NOMO-1 (cell line): ENCODE data around the gene ARID1B.

ENCODE experiments used
- DNase-seq, 2 experiments: peaks; one replicate each; lab custom pipeline; 2025; ENCODE audit not compliant: unreplicated experiment in 2 of 2; lab: John Stamatoyannopoulos, UW

Gene ARID1B

DNA sequence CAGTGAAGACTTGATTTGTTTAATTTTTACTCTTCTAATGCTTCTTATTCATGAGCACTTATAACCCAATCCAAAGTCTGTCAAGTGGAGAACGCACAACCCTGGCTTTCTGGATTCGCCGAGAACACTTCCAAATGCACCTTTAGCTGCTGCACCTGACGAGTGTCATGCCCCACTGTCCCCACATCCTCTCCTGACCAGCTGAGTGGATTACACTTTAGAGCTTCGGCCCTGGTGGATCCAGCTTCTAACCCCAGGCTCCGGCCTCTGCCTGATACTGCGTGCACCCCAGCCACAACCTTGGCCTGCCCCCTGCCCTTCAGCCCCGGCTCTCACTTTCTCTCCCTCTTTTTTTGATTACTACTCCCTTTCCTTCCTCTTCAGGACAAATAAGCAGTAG lies 287.3 kb downstream of the ARID1B start:
- no peak for DNase-seq

DNA sequence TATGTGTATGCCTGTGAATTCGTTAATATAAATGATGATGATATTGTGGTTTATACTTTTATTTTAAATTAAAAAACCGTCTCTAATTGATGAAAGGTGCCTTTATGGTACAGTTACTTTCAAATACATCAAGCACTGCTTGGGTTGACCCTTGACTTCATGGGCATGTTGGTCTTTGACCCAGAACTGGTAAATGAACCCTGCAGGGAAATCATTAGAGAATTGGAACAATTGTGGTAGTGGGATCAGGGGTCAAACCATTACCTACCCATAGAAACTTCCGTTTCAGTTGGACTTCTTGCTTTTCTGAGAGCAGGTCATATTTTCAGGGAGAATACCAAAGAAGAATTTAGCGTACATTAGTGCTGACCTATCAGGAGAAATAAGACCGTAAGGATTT lies 288.2 kb downstream of the ARID1B start:
- DNase-seq, result no peak

DNA sequence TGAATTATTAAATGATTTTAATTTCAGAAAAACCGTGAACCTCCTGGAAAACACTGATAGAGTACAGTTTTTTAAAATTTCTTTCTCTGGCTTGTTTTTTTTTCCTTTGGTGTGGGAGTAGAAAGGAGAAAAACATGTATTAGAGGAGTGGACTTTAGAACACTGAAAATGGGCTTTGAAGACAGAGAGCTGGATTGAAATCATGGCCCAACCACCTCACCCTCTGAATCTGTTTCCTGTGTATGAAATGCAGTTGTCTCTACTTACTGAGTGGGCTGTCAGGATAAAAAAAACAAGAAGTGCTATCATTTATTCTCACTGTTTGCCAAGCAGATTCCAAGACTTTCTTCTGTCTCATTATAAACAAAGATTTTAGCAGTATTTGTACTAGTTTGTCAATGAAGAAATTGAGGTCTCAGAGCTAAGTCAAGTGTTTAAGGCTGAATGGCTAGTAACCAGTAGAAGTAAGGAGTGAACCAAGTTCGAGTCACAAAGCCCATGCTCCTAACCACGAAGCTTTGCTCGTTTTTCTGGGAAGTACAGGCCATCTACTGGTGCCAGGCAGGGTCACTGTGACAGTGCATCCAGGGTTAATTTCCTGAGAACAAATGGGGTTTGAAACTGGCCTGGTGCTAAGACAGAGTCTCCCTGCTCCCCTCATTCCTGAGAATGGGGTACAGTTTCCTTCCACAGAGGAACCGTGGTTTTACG lies 289.8 kb downstream of the ARID1B start:
- no peak for DNase-seq

DNA sequence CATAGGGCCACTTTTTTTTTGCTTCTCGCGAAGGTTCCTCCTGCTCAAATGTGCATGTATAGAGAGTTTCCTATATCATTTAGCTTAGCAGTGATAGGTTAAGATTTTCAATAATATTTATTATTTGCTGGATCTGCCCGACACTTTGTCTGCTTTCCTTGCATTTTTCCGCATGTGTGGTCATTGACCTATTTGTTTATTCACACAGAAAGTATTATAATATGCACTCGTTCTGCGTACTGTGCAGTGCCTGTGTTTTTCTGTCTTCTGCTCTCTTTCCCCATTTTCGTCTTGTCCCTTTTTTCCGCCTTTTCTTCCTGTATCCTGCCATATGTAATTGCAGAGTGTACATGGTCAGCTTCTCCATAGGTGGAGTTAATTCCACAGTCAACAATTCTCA lies 290.3 kb downstream of the ARID1B start:
- DNase-seq, result no peak

DNA sequence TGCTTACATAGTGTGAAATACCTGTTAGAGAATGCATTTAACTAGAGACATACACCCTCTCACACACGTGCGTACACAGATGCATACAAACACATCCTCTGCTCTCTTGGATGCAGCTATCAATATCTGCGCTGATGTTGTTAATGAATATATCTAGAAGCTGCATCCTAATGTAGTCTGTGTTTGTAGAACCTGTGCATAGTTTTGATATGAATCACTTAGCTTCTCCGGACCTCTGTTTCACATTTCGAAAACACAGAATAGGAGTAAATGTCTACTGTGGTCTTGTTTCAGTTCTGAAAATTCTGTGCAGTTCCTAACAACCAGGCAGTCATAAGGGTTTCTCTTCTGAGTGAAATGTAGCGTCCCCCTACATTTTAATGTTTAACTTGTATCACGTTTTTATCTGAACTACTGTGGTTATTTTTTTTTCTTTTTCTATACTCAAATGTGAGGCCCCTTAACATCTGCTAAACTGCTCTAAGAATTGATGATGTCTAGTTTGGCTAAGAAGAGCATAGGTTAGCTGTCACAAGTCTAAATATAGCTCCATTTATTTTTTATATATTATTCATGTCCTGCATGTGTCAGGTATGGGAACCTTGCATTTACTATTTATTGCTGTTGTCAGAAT lies 291.6 kb downstream of the ARID1B start:
- no peak for DNase-seq

DNA sequence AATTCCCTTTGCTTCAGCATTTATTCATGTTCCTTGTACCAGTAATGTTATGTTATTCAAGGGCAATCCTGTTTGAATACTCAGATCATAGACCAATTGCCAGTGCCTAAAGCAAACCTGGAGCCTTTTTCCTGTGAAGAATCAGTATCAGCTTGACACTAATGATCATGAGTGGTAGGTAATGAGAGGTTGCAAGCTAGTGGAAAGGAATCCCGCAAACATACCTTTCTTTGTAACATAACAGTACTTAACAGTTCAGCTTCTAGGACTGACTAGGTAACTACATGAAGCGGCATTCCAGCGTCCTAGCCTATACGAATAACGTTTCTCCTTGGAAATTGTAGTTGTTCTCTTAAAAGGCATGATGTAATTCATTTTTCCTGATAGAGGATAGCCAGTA lies 292.4 kb downstream of the ARID1B start:
- DNase-seq, result no peak

DNA sequence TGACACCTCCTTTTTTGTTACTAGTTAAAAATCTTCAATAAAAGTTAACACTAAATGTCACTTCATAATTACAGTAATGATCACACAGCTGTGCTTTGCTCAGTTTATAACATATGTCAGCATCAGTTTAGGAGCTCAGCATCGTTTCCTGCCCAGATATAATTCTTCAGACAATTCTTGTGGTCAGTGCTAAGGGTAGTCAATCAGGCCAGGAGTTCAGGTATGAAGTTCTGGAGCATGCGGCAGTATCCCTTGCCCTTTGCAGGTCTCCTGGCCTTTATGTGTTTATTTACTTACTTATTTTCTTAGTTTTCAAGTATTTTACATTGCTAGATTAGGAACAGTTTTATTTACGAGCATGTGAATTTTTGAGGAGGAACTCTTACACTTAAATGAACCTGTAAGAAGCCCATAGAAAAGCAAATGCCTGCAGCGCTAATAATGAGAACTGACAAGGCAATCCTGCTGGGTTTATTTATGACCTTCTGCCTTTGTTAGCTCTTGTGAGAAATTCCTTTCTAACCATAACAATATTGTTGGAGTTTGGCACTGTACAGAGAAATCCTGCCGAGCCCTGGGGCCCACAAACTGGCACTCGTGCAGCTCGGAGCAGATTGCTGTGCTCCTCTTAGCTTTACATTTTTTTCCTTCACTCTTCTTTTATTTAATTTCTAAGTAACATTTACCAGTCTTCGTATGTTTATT lies 293.4 kb downstream of the ARID1B start:
- DNase-seq, result no peak

DNA sequence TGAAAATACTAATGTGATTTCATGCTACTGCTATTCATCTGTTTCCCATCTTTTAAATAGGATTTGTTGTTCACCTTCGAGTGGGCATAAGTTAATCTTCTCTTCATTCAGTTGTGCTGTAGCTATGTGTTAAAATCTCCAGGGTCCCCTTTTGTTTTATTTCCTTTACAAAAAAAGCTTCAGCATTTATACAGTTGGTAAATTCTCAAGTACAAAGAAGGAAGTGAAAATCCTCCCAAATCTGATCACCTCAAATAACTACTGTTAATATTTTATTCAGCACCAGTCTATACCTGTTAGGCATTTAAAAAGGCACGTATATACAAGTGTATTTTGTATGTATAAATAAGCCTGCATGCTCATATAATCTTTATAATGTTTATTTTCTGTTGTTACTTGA lies 294.9 kb downstream of the ARID1B start:
- no peak for DNase-seq

DNA sequence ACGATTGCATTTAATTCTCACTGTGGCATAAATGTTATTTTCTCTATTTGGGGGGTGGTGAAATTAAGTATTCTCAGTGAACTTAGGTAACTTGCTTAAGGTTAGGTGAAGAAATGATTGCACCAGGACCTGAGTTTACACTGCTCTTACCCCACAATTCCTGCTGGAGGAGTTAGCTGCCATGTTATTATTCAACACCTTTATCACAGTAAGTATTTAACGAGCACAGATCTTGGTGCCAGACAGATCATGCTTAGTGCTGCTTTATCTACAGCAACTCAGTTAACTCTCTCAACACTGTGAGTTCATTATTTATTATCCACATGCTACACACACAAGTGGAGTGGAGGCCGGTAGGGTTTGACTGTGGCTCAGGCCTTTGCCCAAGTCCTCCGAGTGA lies 296.4 kb downstream of the ARID1B start:
- DNase-seq, result no peak

DNA sequence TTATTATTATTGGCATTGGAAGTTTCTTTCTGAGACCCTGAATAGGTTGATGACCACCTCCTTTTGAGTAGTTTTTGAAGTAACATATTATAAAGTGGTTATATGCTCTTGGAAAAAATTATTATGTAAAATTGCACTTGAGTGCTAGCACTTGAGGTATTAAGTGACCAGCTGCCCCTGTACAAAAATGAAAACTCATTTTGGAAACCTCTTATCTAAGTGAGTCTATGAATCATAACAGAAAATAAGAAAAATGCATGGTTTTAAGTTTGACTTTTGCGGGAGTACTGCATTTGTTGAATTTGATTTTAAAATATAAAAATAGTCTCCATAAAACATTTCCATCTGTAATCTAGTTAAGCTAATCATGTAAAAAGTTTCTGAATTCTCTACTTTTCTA lies 297.8 kb downstream of the ARID1B start:
- DNase-seq, result no peak

DNA sequence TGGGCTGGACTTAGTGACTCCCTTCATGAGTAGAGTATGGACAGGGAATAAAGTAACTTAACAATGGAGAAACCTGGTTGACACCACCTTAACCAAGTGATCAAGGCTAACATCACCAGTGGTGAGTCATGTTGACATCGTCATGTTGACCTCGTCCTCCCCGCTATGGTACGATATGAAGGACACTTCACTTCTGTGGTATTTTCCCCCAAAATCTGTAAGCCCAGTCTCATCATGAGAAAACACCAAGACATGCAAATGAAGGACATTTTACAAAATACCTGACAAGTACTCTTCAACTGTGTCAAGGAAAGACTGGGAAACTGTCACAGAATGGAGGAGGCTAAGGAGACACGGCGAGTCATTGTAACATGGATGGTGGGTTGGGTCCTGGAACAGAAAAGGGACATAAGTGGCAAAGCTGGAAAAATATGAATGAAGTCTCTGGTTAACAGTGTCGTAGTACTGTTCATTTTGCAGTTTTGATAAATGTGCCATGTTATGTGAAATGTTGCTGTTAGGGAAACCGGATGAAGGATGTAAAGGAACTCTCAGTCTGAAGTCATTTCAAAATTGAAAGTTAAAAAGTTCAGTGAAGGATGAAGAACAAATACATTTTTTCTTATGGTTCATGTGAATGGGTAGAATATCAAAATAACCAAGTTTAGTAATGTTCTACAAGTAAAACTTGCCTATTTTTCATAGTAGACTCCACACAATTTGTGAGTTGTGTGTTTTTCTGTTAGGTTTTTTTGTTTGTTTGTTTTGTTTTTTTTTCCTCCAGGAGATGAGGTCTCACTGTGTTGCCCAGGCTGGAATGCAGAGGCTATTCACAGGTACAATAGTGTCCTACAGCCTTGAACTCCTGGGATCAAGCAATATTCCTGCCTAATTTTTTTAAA lies 298.6 kb downstream of the ARID1B start:
- no peak for DNase-seq

DNA sequence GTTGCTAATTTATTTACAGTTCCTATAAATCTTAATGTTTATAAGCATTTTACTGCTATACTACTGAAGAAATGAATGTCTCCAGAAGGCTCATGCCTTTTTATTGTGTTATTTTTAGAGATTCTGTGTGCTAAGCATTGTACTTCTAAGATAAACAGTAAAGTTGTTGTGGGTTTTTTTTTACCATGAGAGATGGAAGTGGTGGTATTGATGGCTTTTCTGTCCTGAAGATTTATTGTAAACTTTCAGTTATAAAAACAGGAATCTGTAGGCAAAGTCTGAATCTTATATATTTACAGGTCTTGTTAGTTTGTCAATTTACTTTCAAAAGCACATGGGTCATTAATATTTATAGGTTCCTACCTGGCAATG lies 299.3 kb downstream of the ARID1B start:
- DNase-seq, result no peak

DNA sequence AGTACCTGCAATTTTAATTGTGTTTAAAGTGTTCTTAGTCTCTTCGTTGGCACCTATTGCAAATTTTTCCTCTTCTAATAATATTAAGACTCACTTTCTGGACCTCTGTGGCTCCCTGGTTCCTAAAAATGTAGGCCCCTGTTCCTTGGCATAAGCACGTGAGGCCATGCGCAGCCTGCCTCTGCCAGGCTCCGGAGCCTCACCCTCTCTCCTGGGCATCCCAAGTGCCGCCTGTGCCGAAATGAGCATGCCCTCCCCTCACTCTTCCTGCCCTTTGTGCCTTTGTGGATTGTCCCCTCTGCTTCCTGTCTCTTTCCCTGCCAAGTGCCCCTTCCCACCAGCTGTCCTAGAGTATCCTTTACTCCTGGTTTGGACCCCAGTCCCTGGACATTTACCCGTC lies 300.1 kb downstream of the ARID1B start:
- no peak for DNase-seq

DNA sequence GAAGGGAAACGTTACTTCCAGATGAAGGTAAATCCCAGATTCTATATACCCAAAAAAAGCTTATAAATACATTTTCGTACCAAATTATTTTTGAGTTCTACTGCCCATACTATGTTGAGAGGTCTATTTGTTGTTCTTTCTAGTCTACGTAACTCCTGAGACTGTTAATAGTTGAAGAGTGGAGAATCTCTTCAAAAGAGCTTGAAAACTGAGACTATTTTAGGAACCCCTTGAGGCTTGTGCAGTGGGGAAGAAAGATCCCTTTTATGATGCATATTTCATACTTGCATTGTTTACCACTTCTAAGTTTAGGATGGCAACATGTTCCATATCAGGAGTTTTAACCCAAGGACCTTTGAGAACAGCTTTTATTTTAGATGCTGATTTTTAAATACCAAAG lies 301.1 kb downstream of the ARID1B start:
- DNase-seq, result no peak

DNA sequence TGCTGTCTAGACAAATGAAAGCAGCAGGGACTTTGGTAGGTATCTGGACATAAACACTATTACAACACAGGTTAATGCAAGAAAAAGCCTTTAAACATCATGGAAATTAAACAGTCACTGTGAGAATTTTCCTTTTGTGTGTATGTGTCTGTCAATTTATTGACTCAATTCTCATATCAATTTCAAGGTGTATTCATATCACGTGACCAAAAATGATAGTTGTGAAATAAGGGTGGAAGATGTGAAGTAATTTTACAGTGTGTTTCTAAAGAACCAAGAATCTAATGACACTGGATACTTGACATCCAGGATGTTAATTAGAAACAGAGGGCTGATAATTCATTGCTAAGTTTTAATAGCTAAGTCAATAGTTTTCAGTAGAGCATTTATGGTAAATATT lies 302.1 kb downstream of the ARID1B start:
- DNase-seq, result no peak

DNA sequence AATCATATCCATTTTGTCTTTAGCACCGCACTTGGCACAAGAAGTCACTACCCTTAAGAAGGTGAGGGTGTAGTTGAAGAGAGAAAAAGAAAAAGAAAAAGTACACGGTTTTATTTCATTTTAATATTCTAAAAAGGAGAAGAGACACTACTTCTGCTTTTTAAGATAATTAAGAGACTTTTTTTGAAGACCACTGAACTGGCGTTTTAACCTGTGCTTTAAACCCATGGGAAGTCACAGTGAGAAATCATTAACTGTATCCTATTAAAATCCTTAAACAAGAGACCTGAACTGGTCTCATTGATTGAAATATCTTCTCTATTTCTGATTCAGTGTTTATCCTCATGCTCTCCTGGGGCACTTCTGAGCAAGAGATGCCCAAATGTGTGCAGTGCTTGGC lies 302.6 kb downstream of the ARID1B start:
- DNase-seq, result peak in 1 of 2 experiments; percentile 41

DNA sequence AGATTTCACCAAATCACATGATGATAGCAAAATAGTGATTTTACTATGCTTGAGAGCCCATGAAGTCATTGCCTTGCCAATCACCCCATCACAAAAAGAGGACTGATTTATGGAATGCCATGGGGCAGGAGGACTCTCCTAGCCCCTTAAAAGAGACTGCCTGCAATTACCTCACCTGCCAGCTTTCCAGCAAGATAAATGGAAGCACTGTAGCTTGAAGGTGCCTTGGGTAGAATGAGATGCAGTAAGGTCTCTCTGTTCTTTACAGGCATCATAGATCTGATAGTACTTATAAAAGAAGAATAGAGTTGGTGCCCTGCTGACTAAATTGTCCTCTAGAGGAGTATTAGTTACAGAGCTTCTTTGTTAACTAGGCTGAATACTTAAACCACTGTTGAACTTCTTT lies 303.8 kb downstream of the ARID1B start:
- no peak for DNase-seq

DNA sequence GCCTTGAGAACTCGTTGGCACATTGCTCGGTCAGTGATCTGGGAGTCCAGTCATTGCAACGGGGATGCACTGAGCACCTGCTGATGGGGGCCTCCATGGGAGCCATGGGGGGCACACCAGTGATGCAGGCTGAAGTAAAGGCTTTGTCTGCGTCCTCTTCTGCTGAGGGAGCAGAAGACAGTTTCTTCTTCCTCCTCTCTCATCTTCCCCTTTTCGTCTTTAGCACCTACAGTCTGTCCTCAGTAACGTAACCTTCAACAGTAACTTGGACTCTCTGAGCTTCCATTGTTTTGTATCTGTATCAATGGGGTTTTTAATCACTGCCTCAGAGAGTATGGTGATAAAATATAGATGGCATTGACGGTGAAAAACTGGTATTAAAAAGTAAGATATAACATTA lies 306.2 kb downstream of the ARID1B start:
- no peak for DNase-seq

DNA sequence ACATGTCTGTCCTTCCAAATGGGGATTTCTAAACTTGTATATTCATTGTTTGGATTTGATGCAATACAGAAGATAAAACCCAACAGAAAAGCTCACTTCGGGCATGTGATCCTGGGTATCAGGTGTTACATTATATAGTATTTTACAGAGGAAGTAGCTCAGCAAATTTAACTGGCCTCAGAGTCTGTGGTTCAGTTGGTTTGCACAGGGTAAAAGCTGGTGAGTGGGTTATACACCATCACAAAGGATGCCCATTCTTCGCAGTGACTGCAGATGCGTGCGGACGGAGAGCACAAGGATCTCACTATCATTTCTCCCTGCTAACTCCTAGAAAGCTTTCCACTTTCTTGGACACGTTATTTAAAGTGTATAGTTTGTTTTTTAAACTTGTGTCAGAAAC lies 309.5 kb downstream of the ARID1B start:
- DNase-seq, result no peak

DNA sequence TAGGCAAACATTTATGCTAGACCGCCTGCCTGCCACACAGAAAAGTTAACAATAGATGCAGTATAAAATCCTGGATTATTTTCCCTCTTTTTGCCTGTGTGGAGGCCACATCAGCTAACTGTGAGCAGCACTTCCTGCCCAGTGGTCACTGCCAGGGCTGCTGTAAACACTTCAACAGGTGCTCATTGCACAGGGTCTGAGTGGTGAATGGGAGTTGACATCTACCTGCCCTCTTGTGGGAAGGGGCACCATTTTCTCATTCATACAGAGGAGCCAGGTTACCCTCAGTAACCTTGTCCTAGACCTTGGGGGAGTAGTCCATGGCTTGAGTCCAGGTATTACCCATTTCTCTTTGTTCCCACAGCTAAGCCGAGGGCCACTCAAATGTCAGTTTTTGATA lies 310.8 kb downstream of the ARID1B start:
- DNase-seq, result no peak

DNA sequence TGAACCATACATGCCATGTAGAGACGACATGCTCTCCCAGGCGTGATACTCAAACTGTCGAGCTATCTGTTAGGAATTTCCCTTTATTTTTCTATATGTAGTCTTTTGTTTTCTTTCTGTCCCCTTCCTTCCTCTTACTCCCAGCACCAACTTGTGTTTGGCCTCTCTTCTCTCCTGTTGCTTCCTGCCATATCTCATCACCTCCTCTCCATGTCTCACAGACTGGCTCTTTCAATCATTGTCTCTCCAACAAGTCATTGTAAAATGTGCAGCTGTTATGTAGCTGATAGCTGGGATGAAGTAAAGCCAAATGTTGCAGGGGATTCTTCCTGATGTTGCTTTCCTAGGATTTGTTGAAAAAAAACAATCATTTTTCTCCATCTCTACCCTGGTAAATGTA lies 311.7 kb downstream of the ARID1B start:
- no peak for DNase-seq
